ENCODE data around the gene ZIC1.

The ZIC1 gene

DNA sequence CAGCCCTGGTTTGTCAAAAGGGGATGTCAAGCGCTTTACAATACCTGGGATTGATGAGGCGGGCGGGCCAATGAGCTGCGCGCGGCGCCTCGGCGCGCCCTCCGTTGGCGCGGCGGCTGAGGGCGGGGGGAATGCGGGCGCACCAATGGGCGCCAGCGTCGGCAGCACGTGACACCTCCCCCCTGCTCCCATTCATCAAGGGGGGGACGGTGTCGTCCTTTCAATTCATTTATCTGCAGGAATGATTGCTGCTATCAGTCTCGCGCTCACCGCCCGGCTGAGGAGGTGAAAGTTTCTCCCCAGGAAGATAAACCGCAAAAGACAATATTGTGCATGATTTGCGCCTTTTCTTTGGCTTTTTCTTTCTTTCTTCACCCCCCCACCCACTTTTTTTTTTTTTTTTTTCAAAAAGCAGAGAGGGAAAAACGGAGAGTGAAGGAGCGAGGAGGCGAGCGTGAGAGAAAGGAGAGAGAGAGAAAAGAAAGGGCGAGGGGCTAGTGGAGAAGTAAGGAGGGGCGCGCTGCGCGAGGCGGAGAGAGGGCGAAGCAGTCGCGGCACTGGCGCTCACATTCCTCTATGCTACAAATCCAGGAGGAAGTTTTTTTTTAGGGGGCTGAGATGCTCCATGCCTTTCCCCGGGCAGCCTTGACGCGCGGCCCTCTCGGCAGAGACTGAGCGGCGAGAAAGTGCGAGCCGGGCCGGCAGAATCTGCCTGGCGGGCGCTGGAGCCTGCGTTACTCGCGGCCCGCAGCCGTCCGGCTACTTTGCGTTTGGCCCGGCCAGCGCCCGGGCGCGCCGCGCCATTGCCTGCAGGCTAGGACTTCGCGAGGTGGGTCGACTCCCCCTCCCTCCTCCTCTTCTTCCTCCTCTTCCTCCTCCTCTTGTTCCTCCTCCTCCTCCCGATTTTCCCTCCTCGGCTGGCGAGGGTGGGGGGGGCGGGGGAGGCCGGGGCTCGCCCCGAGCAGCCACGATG, at the start of gene ZIC1:
ZIC1 (plus strand) TSS at position 223 of the 973 bp plus-strand sequence; CDS start at position 971, 748 bp downstream.
- DNase-seq (ENCODE audit: low spot score) = peak; percentile 28

DNA sequence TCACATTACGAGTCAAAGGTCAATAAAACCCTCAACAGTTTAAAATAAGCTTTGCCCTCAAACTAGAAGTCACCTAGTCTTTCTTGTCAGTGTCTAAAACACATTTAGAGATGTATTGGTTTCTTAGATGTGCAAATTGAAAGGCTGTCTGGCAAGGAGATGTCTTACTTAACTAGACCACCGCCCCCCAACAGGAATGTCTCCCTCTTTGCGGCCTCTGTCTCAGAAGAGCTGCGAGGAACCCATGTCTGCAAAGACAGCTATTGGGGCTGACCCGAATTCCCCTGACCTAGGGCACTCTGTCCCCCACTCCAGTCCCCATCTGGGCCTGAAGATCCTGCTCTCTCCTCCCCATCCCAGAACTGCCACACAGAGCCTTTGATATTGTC, 49.1 kb upstream of the ZIC1 start:
- DNase-seq (ENCODE audit: low spot score) = no peak

DNA sequence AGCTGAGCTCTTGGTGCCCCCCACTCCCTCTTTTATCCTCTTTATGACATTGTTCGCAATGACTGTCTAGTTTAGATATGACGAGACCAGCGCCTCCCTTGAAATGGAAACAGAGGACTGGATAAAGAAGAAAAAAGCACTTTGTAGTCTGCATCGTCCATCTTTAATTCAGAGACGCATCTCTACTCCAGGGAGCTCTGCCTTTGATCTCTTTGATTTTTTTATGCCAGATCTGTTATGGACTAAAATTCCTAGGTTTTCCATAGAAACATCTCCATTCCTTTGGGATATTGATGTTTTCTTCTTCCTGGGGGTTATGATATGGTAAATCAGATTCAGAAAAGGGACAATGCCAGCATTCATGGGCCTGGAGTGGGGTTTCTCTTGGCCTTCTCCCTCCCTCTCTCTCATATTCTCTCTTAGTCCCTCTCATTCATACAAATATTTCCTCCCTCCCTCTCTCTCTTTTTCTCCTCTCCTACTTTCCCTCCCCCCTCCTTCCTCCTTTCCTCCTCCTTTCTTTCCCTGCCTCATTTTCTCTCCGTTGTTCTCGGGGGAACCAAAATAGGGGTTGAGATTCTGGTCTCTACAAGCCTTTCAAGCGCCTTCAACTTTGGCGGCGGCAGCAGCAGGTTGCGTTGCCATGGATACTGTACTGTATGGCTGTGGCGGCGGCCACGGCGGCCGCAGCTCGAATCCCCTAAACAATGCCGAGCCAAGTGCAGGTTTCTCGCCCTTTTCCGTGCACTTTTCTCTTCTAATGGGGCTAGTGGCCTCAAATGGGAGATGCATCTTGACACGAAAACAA, 48.3 kb upstream of the ZIC1 start:
- DNase-seq (ENCODE audit: low spot score) = no peak

GRCh38 chr3:147361454-147362420, 47.4 kb upstream of the ZIC1 start:
- DNase-seq (ENCODE audit: low spot score) = no peak

DNA sequence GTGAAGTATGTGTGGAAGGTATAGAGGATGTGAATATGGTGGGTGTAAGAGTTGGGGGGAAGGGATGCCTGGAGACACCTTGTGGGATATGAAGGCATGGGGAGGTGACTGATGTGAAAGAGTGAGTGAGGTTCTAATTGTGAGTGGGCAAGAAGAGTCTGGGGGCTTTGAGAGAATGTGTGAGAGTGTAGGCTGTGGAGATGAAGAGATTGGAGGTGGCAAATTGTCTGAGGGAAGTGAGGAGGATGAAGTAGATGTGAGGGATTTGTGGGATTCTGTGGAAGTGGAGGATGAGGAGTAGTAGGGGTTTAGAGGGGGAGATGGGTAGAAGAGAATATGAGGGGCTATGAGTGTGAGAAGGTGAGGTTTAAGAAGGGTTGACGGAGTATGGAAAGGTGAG, 44.4 kb upstream of the ZIC1 start:
- DNase-seq (ENCODE audit: low spot score) = no peak

- no peak for DNase-seq (ENCODE audit: low spot score)
Observed at GRCh38 chr3:147365196-147366115, 43.7 kb upstream of the ZIC1 start.

DNA sequence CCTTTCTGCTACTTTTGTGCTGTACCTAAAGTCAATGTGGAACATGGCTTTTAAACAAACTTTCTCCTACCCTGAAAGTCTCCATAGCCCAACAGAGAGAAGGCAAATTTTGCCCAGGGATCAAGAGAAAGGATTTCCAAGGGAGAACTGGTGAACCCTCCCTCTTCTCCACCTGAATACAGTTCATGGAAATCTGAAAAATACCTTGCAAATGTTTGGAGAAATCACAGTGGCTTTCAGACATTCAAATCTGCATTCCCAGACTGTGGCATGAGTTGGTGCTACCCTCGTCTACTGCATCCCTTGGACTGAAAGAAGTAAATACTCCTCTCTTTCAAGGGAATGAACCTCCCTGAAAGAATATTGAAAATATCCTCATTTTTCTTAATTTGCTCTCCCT, 41.5 kb upstream of the ZIC1 start:
- no peak for DNase-seq (ENCODE audit: low spot score)

DNA sequence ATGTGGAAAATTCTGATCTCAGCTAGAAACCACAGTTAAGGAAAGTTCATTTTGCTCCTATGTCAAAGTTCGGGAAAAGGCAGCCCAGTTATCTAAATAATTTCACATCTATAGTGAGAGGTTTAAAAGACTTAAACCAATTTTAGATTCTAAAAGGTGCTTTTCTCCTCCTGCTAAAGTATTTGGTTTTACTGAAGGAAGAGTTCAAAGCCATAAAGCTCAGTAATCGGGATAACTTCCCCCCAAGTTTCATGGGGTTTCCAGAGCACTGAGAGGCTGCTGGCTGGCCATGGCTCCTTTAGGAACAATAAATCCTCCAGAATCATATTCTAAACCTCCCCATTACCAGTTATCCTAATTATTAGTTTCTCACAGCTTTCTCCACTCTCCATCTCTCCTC, 41.0 kb upstream of the ZIC1 start:
- no peak for DNase-seq (ENCODE audit: low spot score)

GRCh38 chr3:147368561-147369221, 40.5 kb upstream of the ZIC1 start:
- no peak for DNase-seq (ENCODE audit: low spot score)

DNA sequence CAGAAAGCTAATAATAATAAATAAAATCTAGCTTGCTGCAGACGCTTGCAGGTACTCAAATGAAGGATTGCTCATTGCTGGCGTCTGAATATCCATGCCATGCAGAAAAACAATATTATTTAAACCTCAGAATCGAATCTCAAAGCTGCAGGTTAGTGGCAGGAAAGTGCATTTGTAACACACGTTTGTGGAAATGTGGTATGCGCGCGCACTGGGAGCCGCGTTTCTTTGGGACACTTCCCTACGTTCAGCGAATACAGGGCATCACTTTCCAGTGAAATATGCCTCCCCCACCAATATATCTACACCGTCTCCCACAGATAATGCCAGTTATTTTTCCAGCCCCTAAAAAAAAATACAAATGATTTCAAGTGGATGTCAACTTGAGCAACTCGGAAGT, 39.9 kb upstream of the ZIC1 start:
- no peak for DNase-seq (ENCODE audit: low spot score)

GRCh38 chr3:147369661-147370123, 39.5 kb upstream of the ZIC1 start:
- DNase-seq (ENCODE audit: low spot score) = no peak

DNA sequence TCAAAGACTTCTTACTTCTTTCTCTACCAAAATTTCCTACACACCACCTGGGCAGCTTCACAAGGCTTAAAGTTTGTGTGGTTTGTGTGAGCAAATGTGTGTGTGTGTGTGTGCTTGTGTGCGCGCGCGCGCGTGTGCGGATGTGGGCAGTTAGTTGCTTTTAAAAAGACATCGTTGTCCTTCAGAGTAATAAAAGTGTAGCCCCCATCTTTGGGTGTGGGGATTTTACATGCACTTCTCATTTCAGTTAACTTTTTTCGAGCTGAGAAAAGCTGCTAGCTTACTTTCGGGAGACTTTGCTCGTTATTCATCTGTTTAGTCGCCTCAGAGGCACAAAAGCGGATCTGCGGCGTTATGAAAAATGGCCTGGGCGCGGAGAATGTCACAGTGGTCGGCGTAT, 38.8 kb upstream of the ZIC1 start:
- DNase-seq (ENCODE audit: low spot score) = no peak

DNA sequence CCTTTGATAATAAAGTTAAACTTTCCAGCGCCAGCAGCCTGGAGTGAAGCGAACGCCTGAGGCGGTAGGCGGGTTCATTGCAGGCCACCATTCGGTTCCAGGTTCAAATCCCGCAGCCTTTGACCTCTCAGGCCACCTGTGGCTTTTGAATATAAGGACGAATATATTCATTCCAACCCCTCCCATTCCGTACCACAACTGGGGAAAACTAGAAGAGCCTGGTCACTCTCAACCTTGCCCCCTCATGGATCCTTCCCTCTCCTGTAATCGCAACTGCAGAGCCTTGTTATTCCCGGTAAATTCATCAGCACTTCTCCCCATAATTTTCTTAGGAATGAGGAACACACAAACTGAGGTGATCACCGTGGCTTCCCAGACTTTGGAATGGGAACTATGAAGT, 38.0 kb upstream of the ZIC1 start:
- DNase-seq (ENCODE audit: low spot score) = no peak

DNA sequence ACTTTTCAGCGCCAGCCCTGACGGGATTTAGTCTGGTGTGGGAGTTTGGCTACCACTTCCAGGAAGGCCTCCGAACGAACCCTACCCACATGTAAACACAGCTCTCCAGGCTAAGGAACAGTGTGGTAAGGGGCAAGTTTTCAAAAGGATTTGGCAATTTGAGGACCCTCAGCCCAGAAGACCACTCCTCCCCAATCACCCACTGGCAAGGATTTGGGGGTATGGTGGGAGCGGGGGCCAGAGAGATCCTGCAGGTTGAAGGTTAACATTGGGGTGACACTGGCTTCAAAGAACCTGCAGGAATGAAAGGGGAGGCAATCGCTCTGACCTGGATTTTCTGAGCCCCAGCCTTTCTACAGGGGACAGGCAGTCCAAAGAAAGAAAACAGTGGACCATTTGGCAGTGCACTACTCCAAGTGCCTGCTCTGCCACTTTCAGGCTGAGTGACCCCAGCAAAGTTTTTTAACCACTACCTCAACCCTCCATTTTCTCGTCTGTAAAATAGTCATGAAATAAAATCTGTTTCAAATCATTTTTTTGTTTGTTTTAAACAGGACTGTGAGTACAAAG, 37.3 kb upstream of the ZIC1 start:
- no peak for DNase-seq (ENCODE audit: low spot score)

GRCh38 chr3:147372525-147373027, 36.6 kb upstream of the ZIC1 start:
- DNase-seq (ENCODE audit: low spot score) = no peak

GRCh38 chr3:147373301-147373700, 35.9 kb upstream of the ZIC1 start:
- no peak for DNase-seq (ENCODE audit: low spot score)

DNA sequence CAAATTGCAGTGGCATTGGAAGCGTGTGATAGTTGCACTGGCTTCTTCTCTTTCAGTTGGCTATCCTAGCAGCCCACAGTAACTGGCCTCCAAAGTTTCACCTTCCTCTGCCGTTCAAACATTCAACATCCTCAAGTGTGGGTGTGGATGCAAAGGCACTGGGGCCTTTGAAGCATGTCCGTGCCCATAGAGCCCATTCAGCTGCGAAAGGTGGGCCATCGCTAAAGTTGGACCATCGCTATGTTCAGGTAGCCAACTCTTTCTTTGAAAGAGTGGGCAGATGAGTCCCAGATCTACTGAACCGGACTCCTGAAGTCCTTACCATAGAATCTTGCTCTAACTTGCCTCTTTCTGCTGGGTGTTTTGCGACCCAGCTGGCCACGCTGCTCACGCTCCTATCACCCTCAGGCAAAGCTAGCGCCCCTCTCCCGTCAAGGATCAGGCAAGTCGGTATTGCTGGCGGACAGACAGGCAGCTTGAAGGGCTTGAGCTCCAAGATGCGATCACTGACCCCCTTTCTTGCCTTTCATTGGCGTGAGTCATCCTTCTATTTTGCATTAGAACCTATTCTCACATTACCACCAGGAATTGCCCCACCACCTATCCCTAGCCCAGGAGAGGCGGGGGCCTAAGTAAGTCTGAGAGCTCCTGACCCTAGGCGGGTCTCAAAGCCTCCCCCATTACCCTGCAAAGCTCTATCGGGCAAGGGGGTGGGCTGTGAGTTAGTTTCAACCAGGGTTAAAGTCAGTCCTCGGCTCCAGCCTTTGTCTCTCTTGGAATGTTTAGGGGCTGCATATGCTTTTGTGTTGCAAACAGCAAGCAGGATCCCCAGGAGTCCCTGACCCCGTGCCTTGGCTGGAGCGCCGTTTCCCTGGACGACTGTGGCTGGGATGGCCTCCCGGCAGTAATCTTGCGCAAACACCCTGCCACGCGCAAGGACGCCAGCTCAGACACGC, 31.5 kb upstream of the ZIC1 start:
- no peak for DNase-seq (ENCODE audit: low spot score)

DNA sequence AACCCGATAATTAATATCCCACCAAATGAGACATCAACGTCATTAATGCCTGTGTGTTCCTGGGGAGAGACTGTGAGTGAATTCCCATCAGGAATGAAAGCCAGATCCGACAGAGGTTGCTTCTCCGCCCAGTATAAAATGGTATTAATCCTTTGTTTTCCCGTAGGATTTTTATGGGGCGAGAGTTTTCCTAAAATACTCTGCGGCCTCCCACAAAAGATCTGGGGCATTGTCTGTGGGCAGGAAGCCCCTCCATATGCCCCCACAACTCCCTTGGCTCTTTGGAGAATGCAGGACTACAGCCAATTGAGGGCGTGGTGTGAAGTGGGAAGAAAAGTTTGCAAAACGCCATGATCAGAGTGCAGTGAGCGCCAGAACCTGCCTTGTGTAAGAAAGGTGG, 29.5 kb upstream of the ZIC1 start:
- no peak for DNase-seq (ENCODE audit: low spot score)

Data from AG08395 (cell line).